GM18508 (cell line): ENCODE results near the gene FAM72A.
"Not testable (repeated sequence)": the region's sequence is repeated elsewhere in the genome, so short reads cannot be mapped to it uniquely, and the experiment has no call there.

Source experiments
- ATAC-seq: cut with Tn5 transposase; IDR thresholded peaks from one replicate; pipeline ENCODE4 v1.9.1; 2021; ENCODE audit warnings: moderate number of reproducible peaks; ENCODE audit not compliant: insufficient read depth, unreplicated experiment

FAM72A gene

GRCh38 chr1:206173110-206173719 is 29.4 kb downstream of the FAM72A start:
- ATAC-seq: not testable (repeated sequence)

DNA sequence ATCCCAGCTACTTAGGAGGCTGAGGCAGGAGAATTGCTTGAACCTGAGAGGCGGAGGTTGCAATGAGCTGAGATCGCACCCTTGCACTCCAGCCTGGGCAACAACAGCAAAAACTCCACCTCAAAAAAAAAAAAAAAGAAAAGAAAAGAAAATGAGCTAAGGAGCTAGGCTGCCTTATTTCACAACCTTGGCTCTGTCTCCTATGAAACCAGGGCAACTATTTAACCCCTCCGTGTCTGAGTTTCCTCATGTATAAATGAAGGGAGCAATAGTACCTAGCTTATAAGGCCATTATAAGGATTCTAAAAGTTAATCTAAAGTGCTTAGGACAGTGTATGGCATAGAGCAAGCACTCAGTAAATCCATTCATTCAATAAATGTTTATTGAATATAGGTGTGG is 32.8 kb downstream of the FAM72A start:
- not testable (repeated sequence) for ATAC-seq

DNA sequence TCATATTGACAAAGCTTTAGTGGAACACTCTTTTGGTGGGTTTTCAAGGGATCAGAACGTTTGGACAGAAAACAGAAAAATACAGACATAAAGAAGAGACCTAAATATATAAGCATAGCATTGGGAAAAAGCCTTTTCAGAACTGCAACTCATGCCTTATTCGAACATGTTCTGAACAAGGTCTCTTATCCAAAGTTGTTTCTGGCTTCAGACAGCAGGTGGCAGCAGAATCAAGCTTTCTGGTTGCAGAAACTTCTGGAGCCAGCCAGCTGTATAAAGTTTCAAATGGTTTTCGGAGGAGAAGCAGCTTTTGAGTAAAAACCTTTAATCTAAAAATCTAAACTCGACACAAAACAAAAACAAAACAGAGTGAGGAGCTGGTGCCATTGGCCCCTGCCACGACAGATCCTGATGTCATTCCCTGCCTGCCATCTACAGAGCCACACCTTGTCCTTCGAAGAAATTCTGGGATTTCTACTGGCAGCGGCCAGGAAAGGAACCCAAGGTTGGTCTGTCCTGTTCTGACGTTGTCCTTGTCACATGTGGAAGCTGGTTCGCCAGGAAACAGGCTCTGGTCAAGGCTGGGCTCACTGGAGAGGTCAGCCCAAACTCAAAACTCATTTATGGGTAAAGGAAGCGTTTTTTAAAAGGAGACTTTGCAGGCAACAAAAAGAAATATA is 35.1 kb downstream of the FAM72A start:
- not testable (repeated sequence) for ATAC-seq

DNA sequence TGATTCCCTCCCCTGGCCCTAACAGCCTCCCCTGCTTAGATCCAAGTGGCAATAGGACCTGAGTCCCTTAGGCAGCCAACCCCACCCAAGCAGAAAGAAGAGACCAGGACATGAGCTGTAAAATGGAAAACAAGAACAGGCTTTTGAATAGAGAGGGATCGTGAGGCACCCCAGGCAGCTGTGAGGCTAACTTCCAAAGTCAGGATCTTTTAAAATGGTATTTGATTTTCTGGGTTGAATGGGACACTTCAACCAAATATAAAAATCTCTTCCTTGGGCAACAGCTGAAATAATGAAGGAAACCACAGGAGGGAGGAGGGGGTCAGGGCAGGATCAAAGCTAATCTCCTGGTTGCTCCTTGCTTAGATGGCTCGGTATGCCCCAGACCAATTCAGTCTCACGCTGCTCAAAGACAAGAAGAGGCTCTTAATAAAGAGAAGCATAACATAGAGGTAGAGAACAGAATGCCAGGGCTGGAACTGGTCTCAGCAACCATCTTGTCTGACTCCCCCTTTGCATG is 56.8 kb downstream of the FAM72A start:
- no peak for ATAC-seq

- ATAC-seq: no peak
Observed at GRCh38 chr1:206144605-206145004, 58.0 kb downstream of the FAM72A start.

DNA sequence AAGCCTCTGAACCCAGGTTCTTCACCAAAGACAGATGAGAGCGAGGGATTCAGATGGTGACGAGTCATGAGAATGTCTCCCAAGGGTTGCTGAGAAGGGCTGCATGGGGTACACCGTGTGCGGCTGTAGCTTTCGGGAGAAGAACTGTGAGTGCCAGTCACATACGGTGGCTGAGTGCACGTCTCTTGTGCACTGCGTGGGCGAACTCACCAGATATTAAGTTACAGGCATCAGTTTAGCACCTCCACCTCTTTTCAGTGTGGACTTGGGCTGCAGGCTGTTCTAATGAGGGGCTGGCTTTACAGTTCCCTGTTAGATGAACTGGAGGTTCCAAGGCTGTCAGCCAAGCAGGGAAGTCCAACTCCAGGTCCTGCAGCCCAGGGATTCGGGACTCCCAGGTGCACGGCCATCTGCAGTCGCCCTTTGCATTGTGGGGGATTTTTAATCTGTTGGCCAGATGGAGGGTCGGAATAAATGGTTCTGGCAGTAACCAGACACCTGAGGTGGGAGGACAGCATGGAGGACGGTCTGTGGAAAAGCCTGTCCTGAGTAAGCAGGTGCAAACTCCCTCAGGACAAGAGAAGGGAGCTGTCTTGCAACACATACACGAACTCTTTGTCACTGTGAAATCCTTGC is 59.0 kb downstream of the FAM72A start:
- ATAC-seq: no peak

- no peak for ATAC-seq
Observed at GRCh38 chr1:206142770-206143169, 59.9 kb downstream of the FAM72A start.

GRCh38 chr1:206142011-206142410 is 60.6 kb downstream of the FAM72A start:
- ATAC-seq: no peak

DNA sequence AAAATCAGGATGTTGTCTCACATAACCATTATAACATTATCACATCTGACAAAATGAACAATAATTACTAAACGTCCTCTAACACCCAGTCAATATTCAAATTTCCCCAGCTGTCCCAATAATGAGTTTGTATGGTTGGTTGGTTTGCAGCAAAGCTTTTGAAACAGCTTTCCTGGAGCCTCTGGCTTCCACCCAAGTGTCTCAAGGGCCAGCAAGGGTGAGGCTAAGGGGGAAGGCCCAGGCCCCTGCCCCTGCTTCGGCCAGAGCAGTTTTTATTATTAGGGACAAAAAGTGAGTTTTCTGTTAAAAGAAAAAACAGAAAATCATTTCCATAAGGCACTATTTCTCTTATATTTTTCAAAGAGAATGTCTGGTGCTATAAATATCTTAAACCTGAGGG is 66.4 kb downstream of the FAM72A start:
- no peak for ATAC-seq
